ENCODE measurements around the gene MYOG. TPM values are rescaled to one million over a fixed set of nuclear protein-coding genes. Genes with fewer than 3 reads are reported as not detected.

Gene MYOG
- total and polyA plus RNA-seq, 2 of the 13 experiments (the other 11 are each of a cell fraction or from before 2014, with no cell fraction given) = not detected

GRCh38 chr1:203048086-203048485 is 37.7 kb downstream of the MYOG start:
- WGBS (ENCODE audit: low lambda C conversion rate) = 18% methylated on average over 5 of the region's 11 CpGs
- H3K9me3 ChIP-seq (ENCODE audit: low read length) = no peaks in the 10 kb centered on the region
- TF ChIP-seq NFE2L1 (CRISPR knock-in tag; IDR thresholded peaks at IDR 0.05; ENCODE audit: borderline replicate concordance) = no peak
- no peak for TF ChIP-seq ZNF143 (CRISPR knock-in tag; IDR thresholded peaks at IDR 0.05)
- no peak for TF ChIP-seq SMARCE1 (IDR thresholded peaks at IDR 0.05; ENCODE audit: borderline replicate concordance)
- ChIA-PET POLR2A (no interaction called here), CTCF (ENCODE audit: low intra/inter-chr PET ratio, low total read pairs) (no interaction called here)
- no peaks in the 10 kb centered on the region for H4K20me1 ChIP-seq (ENCODE audit: insufficient read depth, low read length)
- no peaks in the 10 kb centered on the region for H3K4me1 ChIP-seq (ENCODE audit: insufficient read depth, low read length)
- intact Hi-C loops (cut with micrococcal nuclease; ENCODE audit: unreplicated experiment) (no loop called here), in situ Hi-C loops (cut with HindIII; ENCODE audit: extremely low pct_ligation_motif_present, low pct_unique_long_range_greater_than_20kb) (no loop called here)
- no peak for FAIRE-seq
- H3K27ac ChIP-seq (ENCODE audit: extremely low read length, insufficient read depth, low read length) = no peak overlapping the region
- no peak for DNase-seq (ENCODE audit: low spot score)
- no TSS peak for BruUV-seq (replicated peaks)
- no peaks in the 10 kb centered on the region for H3K79me2 ChIP-seq (ENCODE audit: insufficient read depth, low read length)
- H3K4me2 ChIP-seq (ENCODE audit: low read depth, low read length) = no peak overlapping the region
- peaks cover 6 to 48% of the 10 kb centered on the region in 2 experiments for H3K27me3 ChIP-seq (ENCODE audit: control insufficient read depth in 1 of 2, insufficient read depth in 2 of 2, low read length in 2 of 2)
- no peak overlapping the region for H2AFZ ChIP-seq (ENCODE audit: low read length)
- H3K9ac ChIP-seq (ENCODE audit: insufficient read depth, low read depth, low read length) = no peak overlapping the region
- no peak overlapping the region for H3K4me3 ChIP-seq (replicated peaks in 1 of 3; ENCODE audit: insufficient read depth in 1 of 3, low read depth in 2 of 3, low read length in 3 of 3)
- no peaks in the 10 kb centered on the region for H3K36me3 ChIP-seq (replicated peaks in 1 of 2; ENCODE audit: control insufficient read depth in 1 of 2, insufficient read depth in 2 of 2, low read length in 2 of 2)
- peak; percentile 10; the same call in 1 of the 3 replicates for ATAC-seq

DNA sequence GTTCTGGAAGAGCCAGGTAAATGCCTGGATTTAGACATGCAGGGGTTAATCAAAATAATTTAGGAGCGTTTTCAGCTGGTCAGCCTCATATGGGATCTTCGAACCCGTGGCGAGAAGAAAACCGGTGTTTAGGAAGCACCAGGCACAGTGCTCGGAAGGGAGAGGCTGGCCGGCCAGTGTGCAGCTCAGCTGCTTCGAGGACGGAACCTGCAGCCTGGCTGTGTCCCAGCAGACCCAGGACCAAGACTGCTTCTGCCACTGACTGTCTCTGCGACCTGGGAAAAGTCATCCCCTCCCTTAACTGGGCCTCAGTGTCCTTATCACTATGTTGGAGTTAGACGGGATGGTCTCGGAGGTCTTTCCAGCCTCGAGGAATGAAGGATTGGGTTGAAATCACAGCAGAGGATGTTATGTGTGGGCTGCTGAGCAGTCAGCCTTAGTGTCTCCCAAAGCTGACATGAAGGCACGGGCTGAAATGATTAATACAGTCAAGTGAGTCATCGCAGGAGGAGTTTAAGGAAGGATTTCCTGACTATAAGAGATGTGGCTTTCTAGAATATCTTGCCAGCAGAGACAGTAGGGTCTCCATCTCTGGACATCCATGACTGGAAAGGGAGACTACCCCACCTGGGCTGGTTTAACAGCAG is 38.7 kb downstream of the MYOG start:
- FAIRE-seq = no peak
- CTCF ChIA-PET (ENCODE audit: low intra/inter-chr PET ratio, low total read pairs) = no interaction called here
- no TSS peak for BruUV-seq (replicated peaks)
- TF ChIP-seq SOX13 (IDR thresholded peaks at IDR 0.05) = no peak
- no peak for TF ChIP-seq SOX13 (CRISPR knock-in tag; conservative IDR thresholded peaks at IDR 0.05 in 1 of 2, IDR thresholded peaks at IDR 0.05 in 1 of 2)
- TF ChIP-seq KLF12 (CRISPR knock-in tag; IDR thresholded peaks at IDR 0.05; ENCODE audit: borderline replicate concordance) = no peak
- no peak for TF ChIP-seq ZSCAN30 (CRISPR knock-in tag; IDR thresholded peaks at IDR 0.05)
- TF ChIP-seq IKZF1 (IDR thresholded peaks at IDR 0.05) = no peak
- TF ChIP-seq ZNF737 (CRISPR knock-in tag; IDR thresholded peaks at IDR 0.05; ENCODE audit: borderline replicate concordance) = no peak
- TF ChIP-seq HMG20A (CRISPR knock-in tag; IDR thresholded peaks at IDR 0.05; ENCODE audit: borderline replicate concordance) = no peak
- no peak for TF ChIP-seq ZNF749 (CRISPR knock-in tag; IDR thresholded peaks at IDR 0.05; ENCODE audit: borderline replicate concordance)
- TF ChIP-seq GABPA (IDR thresholded peaks at IDR 0.05; ENCODE audit: low read depth, low read length) = no peak
- no peak for TF ChIP-seq GABPA (CRISPR knock-in tag; IDR thresholded peaks at IDR 0.05; ENCODE audit: low read depth)
- TF ChIP-seq, protein P1, sequence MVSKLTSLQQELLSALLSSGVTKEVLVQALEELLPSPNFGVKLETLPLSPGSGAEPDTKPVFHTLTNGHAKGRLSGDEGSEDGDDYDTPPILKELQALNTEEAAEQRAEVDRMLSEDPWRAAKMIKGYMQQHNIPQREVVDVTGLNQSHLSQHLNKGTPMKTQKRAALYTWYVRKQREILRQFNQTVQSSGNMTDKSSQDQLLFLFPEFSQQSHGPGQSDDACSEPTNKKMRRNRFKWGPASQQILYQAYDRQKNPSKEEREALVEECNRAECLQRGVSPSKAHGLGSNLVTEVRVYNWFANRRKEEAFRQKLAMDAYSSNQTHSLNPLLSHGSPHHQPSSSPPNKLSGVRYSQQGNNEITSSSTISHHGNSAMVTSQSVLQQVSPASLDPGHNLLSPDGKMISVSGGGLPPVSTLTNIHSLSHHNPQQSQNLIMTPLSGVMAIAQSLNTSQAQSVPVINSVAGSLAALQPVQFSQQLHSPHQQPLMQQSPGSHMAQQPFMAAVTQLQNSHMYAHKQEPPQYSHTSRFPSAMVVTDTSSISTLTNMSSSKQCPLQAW (CRISPR knock-in tag; IDR thresholded peaks at IDR 0.05) = no peak
- no peak for TF ChIP-seq POGK (CRISPR knock-in tag; conservative IDR thresholded peaks at IDR 0.05)

More for the DNA sequence above, 38.7 kb downstream of the MYOG start:
- Histone ChIP-seq H2AFZ (ENCODE audit: low read length) (no peak overlapping the region), H3K4me3 (replicated peaks in 1 of 3; ENCODE audit: insufficient read depth in 1 of 3, low read depth in 2 of 3, low read length in 3 of 3) (no peak overlapping the region), H3K79me2 (ENCODE audit: insufficient read depth, low read length) (no peaks in the 10 kb centered on the region), H3K4me1 (ENCODE audit: insufficient read depth, low read length) (no peaks in the 10 kb centered on the region), H4K20me1 (ENCODE audit: insufficient read depth, low read length) (no peaks in the 10 kb centered on the region), H3K27ac (ENCODE audit: extremely low read length, insufficient read depth, low read length) (no peak overlapping the region), H3K36me3 (replicated peaks in 1 of 2; ENCODE audit: control insufficient read depth in 1 of 2, insufficient read depth in 2 of 2, low read length in 2 of 2) (no peaks in the 10 kb centered on the region), H3K9me3 (ENCODE audit: low read length) (no peaks in the 10 kb centered on the region), H3K4me2 (ENCODE audit: low read depth, low read length) (no peak overlapping the region), H3K27me3 (ENCODE audit: control insufficient read depth in 1 of 2, insufficient read depth in 2 of 2, low read length in 2 of 2) (peaks cover 4 to 39% of the 10 kb centered on the region in 2 experiments), H3K9ac (ENCODE audit: insufficient read depth, low read depth, low read length) (no peak overlapping the region)
- POLR2A ChIA-PET = no interaction called here
- 41% methylated on average over 10 of the region's 15 CpGs for WGBS (ENCODE audit: low lambda C conversion rate)
- DNase-seq (ENCODE audit: low spot score) (no peak), ATAC-seq (no peak)
- in situ Hi-C loops (cut with HindIII; ENCODE audit: extremely low pct_ligation_motif_present, low pct_unique_long_range_greater_than_20kb) (no loop called here), intact Hi-C loops (cut with micrococcal nuclease; ENCODE audit: unreplicated experiment) (no loop called here)
